SK-N-SH (cell line): ENCODE results near the gene PAX3. TPM values are rescaled to one million over a fixed set of nuclear protein-coding genes. Genes with fewer than 3 reads are reported as not detected.

Source experiments
- CTCF ChIA-PET: fragments of 300-600, 350-600 bp; formaldehyde crosslinking; extraction: SDS; loops from one replicate; lab custom pipeline; 2021; lab: Yijun Ruan, JAX
- POLR2A ChIA-PET: fragments of 350-600 bp; sonication (Branson Sonifier 250); formaldehyde crosslinking; extraction: SDS; loops from one replicate; lab custom pipeline; 2020; ENCODE audit warnings: antibody characterized with exemption, inconsistent platforms; lab: Yijun Ruan, JAX
- DNase-seq: peaks from one replicate; pipeline ENCODE4 v3.0.0; 2012
- H2AFZ ChIP-seq: fragments of 200-600 bp; sonication (generic); 2 replicates; pipeline ENCODE4 v1.8.1; 2016; ENCODE audit warnings: antibody characterized with exemption, mild to moderate bottlenecking, low read depth
- H3F3A ChIP-seq: fragments of 200-600 bp; sonication (generic); replicated peaks from 2 replicates; pipeline ENCODE3; 2016; ENCODE audit warnings: antibody characterized with exemption, mild to moderate bottlenecking; ENCODE audit not compliant: insufficient read depth
- H3K27ac ChIP-seq, 2 experiments: fragments of 200-500 bp in 1 of 2; fragments of 200-600 bp in 1 of 2; sonication (Bioruptor generic) in 1 of 2; sonication (generic), shearing (Covaris generic) in 1 of 2; 2 replicates each; pipeline versions ENCODE4 v1.5.1 to v1.6.1; 2014 to 2016; ENCODE audit warnings: low read depth in 2 of 2, inconsistent platforms in 1 of 2, low read length in 1 of 2, mild to moderate bottlenecking in 1 of 2, mixed read lengths in 1 of 2
- H3K27me3 ChIP-seq: fragments of 200-600 bp; sonication (generic), shearing (Covaris generic); 2 replicates; pipeline ENCODE4 v1.6.1; 2016; ENCODE audit warnings: mixed run types; ENCODE audit not compliant: insufficient read depth
- H3K36me3 ChIP-seq, 2 experiments: fragments of 200-500 bp in 1 of 2; fragments of 200-600 bp in 1 of 2; sonication (Bioruptor generic) in 1 of 2; sonication (generic) in 1 of 2; replicated peaks in 1 of 2; 2 replicates each; pipeline versions ENCODE3 to v1.5.1; 2014 to 2016; ENCODE audit warnings: low read length in 1 of 2, mild to moderate bottlenecking in 1 of 2; ENCODE audit not compliant: insufficient read depth in 2 of 2, control insufficient read depth in 1 of 2
- H3K4me1 ChIP-seq, 2 experiments: fragments of 200-500 bp in 1 of 2; fragments of 200-600 bp in 1 of 2; sonication (Bioruptor generic) in 1 of 2; sonication (generic), shearing (Covaris generic) in 1 of 2; 2 replicates each; pipeline versions ENCODE4 v1.5.1 to v1.6.1; 2014 to 2016; ENCODE audit warnings: low read depth in 1 of 2, low read length in 1 of 2, mixed run types in 1 of 2; ENCODE audit not compliant: insufficient read depth in 2 of 2, control insufficient read depth in 1 of 2
- H3K4me2 ChIP-seq: fragments of 200-600 bp; sonication (generic), shearing (Covaris generic); 2 replicates; pipeline ENCODE4 v1.6.1; 2017; ENCODE audit warnings: mixed run types
- H3K4me3 ChIP-seq, 2 experiments: fragments of 200-500 bp in 1 of 2; fragments of 200-600 bp in 1 of 2; sonication (Bioruptor generic) in 1 of 2; sonication (generic), shearing (Covaris generic) in 1 of 2; 2 replicates each; pipeline versions ENCODE4 v1.5.1 to v1.8.1; 2014 to 2016; ENCODE audit warnings: low read depth in 2 of 2, inconsistent platforms in 1 of 2, low read length in 1 of 2, mild to moderate bottlenecking in 1 of 2, mixed read lengths in 1 of 2, moderate library complexity in 1 of 2
- H3K79me2 ChIP-seq: fragments of 200-600 bp; sonication (generic); 2 replicates; pipeline ENCODE4 v1.8.1; 2017; ENCODE audit warnings: mild to moderate bottlenecking; ENCODE audit not compliant: insufficient read depth
- H3K9ac ChIP-seq: fragments of 200-600 bp; sonication (generic); 2 replicates; pipeline ENCODE4 v1.6.1; 2017; ENCODE audit warnings: mixed run types
- H3K9me2 ChIP-seq: fragments of 200-600 bp; sonication (generic); 2 replicates; pipeline ENCODE4 v1.6.1; 2017; ENCODE audit warnings: mixed run types
- H3K9me3 ChIP-seq: fragments of 200-600 bp; sonication (generic); 2 replicates; pipeline ENCODE4 v1.6.1; 2017; ENCODE audit warnings: mixed run types, mild to moderate bottlenecking, moderate library complexity
- H4K20me1 ChIP-seq: fragments of 200-600 bp; sonication (generic); 2 replicates; pipeline ENCODE4 v1.6.1; 2017; ENCODE audit warnings: mild to moderate bottlenecking, mixed run types; ENCODE audit not compliant: insufficient read depth
- CHD2 ChIP-seq: fragments of 150-350 bp; IDR thresholded peaks from 2 replicates; pipeline ENCODE4 v1.6.1; 2018; ENCODE audit warnings: low read length; ENCODE audit not compliant: partially characterized antibody
- EZH2phosphoT487 ChIP-seq: fragments of 200-600 bp; sonication (generic); IDR thresholded peaks from 2 replicates; pipeline ENCODE4 v1.6.1; 2017; ENCODE audit warnings: low read depth, mixed run types, mild to moderate bottlenecking, antibody characterized with exemption, moderate library complexity, borderline replicate concordance
- FOSL2 ChIP-seq: IDR thresholded peaks from 2 replicates; pipeline ENCODE4 v1.4.0; 2012; ENCODE audit warnings: low read depth, mild to moderate bottlenecking, moderate library complexity, borderline replicate concordance
- GABPA ChIP-seq: IDR thresholded peaks from 2 replicates; pipeline ENCODE4 v1.4.0; 2012; ENCODE audit warnings: low read depth, mild to moderate bottlenecking
- GATA2 ChIP-seq: sonication (generic); formaldehyde crosslinking; IDR thresholded peaks from 2 replicates; pipeline ENCODE4 v1.5.0; 2020; ENCODE audit warnings: mild to moderate bottlenecking, missing genetic modification reagents
- RFX5 ChIP-seq: IDR thresholded peaks from 2 replicates; pipeline ENCODE4 v1.6.1; 2012; ENCODE audit warnings: mild to moderate bottlenecking, improper control_type of control experiment, low read length
- YY1 ChIP-seq: IDR thresholded peaks from 2 replicates; pipeline ENCODE4 v1.4.0; 2012; ENCODE audit warnings: low read depth, mild to moderate bottlenecking
- WGBS: methylation state at CpG from one replicate; pipeline ENCODE4 v1.1.6; 2017; ENCODE audit warnings: low lambda C conversion rate; 5-methylcytosine and 5-hydroxymethylcytosine counted together
- polyA plus RNA-seq, 3 experiments: library from polyadenylated mRNA; depleted of rRNA; stranded (reverse); fragments of >200 nt; gene quantifications; 2 replicates each; pipeline ENCODE4 v1.2.3, GENCODE V29; 2012
- TF ChIP-seq, protein P1 (sequence below): IDR thresholded peaks from 2 replicates; pipeline ENCODE4 v1.6.1; 2012; ENCODE audit warnings: mild to moderate bottlenecking, low read depth, low read length, moderate library complexity
- TF ChIP-seq, protein P2 (sequence below): IDR thresholded peaks from 2 replicates; pipeline ENCODE4; 2012
- TF ChIP-seq, protein P3 (sequence below): IDR thresholded peaks from 2 replicates; pipeline ENCODE4 v1.4.0; 2012; ENCODE audit warnings: low read depth

PAX3 gene
- polyA plus RNA-seq, 1 of the 3 experiments (the other 2 are of a cell fraction): not detected

DNA sequence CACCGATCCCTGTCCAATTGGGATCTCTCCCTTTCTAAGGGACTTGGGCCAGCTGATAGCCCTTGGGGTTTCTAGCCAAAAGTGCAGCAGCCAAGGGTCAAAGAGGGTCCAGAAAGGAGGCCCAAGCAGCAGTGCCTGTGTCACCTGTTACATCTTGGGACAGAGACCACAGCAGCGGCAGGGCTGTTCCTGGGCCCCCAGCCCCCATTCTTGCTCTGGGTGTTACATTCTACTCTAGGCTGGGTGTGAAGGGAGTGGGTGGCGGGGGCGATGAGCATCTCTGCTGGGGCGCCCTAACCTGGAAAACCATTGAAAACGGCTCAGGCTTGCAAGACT is 1.2 kb downstream of the PAX3 start:
- Histone ChIP-seq H4K20me1 (no peaks in the 10 kb centered on the region), H3K4me1 (peaks cover 0 to 2% of the 10 kb centered on the region in 2 experiments; a peak in 1 of 4 replicates), H3K9me3 (no peaks in the 10 kb centered on the region), H3K79me2 (no peaks in the 10 kb centered on the region), H3K4me3 (no peak overlapping the region), H3K9me2 (no peaks in the 10 kb centered on the region), H2AFZ (no peak overlapping the region), H3K27me3 (peaks cover 98% of the 10 kb centered on the region), H3K4me2 (no peak overlapping the region), H3K36me3 (no peaks in the 10 kb centered on the region), H3K9ac (no peak overlapping the region), H3K27ac (no peak overlapping the region), H3F3A (no peaks in the 10 kb centered on the region)
- 32% methylated on average over 6 of the region's 6 CpGs for WGBS
- TF ChIP-seq, protein P1, sequence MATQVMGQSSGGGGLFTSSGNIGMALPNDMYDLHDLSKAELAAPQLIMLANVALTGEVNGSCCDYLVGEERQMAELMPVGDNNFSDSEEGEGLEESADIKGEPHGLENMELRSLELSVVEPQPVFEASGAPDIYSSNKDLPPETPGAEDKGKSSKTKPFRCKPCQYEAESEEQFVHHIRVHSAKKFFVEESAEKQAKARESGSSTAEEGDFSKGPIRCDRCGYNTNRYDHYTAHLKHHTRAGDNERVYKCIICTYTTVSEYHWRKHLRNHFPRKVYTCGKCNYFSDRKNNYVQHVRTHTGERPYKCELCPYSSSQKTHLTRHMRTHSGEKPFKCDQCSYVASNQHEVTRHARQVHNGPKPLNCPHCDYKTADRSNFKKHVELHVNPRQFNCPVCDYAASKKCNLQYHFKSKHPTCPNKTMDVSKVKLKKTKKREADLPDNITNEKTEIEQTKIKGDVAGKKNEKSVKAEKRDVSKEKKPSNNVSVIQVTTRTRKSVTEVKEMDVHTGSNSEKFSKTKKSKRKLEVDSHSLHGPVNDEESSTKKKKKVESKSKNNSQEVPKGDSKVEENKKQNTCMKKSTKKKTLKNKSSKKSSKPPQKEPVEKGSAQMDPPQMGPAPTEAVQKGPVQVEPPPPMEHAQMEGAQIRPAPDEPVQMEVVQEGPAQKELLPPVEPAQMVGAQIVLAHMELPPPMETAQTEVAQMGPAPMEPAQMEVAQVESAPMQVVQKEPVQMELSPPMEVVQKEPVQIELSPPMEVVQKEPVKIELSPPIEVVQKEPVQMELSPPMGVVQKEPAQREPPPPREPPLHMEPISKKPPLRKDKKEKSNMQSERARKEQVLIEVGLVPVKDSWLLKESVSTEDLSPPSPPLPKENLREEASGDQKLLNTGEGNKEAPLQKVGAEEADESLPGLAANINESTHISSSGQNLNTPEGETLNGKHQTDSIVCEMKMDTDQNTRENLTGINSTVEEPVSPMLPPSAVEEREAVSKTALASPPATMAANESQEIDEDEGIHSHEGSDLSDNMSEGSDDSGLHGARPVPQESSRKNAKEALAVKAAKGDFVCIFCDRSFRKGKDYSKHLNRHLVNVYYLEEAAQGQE: no peak
- TF ChIP-seq CHD2: no peak
- TF ChIP-seq GATA2 (CRISPR knock-in tag): no peak
- TF ChIP-seq GABPA: no peak
- TF ChIP-seq EZH2phosphoT487: no peak
- no peak for TF ChIP-seq FOSL2
- no peak for TF ChIP-seq YY1
- no peak for TF ChIP-seq RFX5
- CTCF ChIA-PET: interaction anchor here (1.6 kb wide), 1 partner anchor 21 kb away, joined by 5 read pairs; no protein-coding TSS in a partner anchor
- POLR2A ChIA-PET: no interaction called here
- DNase-seq: no peak

DNA sequence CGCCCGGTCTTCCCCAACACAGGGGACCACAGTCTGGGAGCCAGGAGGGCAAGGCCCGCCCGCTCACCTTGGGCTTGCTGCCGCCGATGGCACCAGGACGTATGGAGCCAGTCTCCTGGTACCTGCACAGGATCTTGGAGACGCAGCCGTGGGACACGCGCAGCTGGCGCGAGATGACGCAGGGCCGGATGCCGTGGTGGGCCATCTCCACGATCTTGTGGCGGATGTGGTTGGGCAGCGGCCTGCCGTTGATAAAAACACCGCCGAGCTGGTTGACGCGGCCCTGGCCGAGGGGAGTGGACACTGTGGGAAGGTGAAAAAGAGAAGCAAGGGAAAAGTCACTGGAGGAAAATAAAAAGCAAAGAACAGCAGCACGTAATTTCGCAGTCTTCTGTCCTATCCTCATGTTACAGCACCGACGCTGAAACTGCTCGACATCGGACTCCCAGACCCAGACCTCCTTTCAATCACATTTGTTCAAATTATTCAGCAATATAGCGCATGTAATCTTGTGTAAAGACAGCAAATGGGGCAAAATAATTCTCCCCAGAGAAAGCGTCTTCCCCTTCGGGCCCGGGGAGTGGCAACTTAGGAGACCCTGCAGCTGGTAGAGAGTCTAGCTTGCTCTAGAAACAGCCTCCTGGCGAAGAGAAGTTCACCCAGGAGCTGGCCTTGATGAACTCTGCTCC is 1.7 kb downstream of the PAX3 start:
- CTCF ChIA-PET: interaction anchor here (1.3 to 1.7 kb wide), 3 partner anchors 15 to 22 kb away, joined by 4 to 6 read pairs (median 5); no protein-coding TSS in a partner anchor
- no peaks in the 10 kb centered on the region for H3K9me2 ChIP-seq
- H2AFZ ChIP-seq: no peak overlapping the region
- no peaks in the 10 kb centered on the region for H3K36me3 ChIP-seq
- H3K4me2 ChIP-seq: no peak overlapping the region
- POLR2A ChIA-PET: no interaction called here
- H3K27ac ChIP-seq: no peak overlapping the region
- no peak for DNase-seq
- H3K4me1 ChIP-seq: peaks cover 0 to 2% of the 10 kb centered on the region in 2 experiments; a peak in 1 of 4 replicates
- H4K20me1 ChIP-seq: no peaks in the 10 kb centered on the region
- no peak overlapping the region for H3K9ac ChIP-seq
- WGBS: 25% methylated on average over 33 of the region's 36 CpGs
- peaks cover 98% of the 10 kb centered on the region for H3K27me3 ChIP-seq
- H3K9me3 ChIP-seq: no peaks in the 10 kb centered on the region
- H3K79me2 ChIP-seq: no peaks in the 10 kb centered on the region
- no peak overlapping the region for H3K4me3 ChIP-seq
- no peaks in the 10 kb centered on the region for H3F3A ChIP-seq
- TF ChIP-seq, protein P2, sequence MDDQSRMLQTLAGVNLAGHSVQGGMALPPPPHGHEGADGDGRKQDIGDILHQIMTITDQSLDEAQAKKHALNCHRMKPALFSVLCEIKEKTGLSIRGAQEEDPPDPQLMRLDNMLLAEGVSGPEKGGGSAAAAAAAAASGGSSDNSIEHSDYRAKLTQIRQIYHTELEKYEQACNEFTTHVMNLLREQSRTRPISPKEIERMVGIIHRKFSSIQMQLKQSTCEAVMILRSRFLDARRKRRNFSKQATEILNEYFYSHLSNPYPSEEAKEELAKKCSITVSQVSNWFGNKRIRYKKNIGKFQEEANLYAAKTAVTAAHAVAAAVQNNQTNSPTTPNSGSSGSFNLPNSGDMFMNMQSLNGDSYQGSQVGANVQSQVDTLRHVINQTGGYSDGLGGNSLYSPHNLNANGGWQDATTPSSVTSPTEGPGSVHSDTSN: no peak
- TF ChIP-seq, protein P3, sequence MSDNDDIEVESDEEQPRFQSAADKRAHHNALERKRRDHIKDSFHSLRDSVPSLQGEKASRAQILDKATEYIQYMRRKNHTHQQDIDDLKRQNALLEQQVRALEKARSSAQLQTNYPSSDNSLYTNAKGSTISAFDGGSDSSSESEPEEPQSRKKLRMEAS: no peak
